B cell (primary cell): ENCODE data around the gene HIPK3.

Experiments used
- EZH2 ChIP-seq: IDR thresholded peaks from 2 replicates; pipeline ENCODE4 v1.6.1; 2012; ENCODE audit warnings: borderline replicate concordance, low read depth, mild to moderate bottlenecking, moderate library complexity, low read length; ENCODE audit not compliant: insufficient read depth, poor library complexity, severe bottlenecking
- TF ChIP-seq, protein P1 (sequence below): fragments of 200-600 bp; IDR thresholded peaks from one replicate; pipeline ENCODE4 v1.8.0; 2022; ENCODE audit warnings: antibody characterized with exemption, mild to moderate bottlenecking

DNA sequence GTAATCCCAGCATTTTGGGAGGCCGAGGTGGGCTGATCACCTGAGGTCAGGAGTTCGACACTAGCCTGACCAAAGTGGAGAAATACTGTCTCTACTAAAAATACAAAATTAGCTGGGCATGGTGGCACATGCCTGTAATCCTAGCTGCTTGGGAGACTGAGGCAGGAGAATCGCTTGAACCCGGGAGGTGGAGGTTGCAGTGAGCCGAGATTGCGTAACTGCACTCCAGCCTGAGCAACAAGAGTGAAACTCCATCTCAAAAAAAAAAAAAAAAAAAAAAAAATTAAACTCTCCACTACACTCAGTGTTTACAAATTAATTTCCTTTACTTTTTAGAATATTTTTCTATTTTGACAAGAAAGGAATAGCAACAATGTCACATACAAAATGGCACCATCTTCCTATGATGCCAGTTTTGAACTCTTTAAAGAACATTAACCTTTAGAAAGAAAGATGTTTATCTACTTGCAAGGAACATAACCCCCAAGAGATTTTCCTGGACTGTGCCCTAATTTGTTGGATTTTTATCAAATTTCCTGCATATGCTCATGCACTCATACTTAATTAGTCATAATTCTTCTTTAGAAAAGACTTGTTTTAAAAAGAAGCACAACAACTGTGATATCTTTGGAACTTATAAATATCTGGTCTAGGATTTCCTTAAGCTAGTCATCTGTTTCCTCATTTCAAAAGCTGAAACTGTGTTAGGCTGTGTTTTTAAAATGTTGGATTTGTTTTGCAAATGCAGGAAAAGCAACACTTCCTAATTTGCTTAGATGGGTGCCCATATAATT, 22.6 kb upstream of the HIPK3 start:
- TF ChIP-seq, protein P1, sequence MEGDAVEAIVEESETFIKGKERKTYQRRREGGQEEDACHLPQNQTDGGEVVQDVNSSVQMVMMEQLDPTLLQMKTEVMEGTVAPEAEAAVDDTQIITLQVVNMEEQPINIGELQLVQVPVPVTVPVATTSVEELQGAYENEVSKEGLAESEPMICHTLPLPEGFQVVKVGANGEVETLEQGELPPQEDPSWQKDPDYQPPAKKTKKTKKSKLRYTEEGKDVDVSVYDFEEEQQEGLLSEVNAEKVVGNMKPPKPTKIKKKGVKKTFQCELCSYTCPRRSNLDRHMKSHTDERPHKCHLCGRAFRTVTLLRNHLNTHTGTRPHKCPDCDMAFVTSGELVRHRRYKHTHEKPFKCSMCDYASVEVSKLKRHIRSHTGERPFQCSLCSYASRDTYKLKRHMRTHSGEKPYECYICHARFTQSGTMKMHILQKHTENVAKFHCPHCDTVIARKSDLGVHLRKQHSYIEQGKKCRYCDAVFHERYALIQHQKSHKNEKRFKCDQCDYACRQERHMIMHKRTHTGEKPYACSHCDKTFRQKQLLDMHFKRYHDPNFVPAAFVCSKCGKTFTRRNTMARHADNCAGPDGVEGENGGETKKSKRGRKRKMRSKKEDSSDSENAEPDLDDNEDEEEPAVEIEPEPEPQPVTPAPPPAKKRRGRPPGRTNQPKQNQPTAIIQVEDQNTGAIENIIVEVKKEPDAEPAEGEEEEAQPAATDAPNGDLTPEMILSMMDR, result no peak
- no peak for TF ChIP-seq EZH2
